Activated effector memory CD4-positive, alpha-beta T cell treated with anti-CD3 and anti-CD28 coated beads, Interleukin-2, amount 50 U/mL, for 16 hours (primary cell): ENCODE results near the gene SYT1.

Experiments
- DNase-seq: peaks from one replicate; pipeline ENCODE4 v3.0.0-alpha.2; 2020

The SYT1 gene

DNA sequence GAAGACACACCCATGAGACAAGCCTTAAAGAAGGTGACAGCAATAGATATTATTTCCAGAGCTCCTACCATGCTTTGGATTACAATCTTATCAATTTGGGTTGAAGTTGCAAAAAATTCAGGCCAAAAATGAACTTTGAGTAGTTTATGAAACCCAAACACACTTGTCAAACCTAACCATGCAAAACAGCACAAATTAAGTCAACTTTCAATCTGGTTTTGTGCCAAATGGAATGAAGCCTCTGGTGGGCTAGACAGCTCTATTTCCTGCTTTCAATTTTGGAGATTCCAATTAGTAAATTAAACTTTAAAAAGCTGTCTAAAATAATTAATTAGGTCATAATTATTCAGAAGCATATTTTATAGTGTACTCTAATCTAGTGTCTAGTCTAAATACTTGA, 203.4 kb downstream of the SYT1 start:
- DNase-seq: no peak

GRCh38 chr12:79069009-79069408, 204.4 kb downstream of the SYT1 start:
- no peak for DNase-seq

DNA sequence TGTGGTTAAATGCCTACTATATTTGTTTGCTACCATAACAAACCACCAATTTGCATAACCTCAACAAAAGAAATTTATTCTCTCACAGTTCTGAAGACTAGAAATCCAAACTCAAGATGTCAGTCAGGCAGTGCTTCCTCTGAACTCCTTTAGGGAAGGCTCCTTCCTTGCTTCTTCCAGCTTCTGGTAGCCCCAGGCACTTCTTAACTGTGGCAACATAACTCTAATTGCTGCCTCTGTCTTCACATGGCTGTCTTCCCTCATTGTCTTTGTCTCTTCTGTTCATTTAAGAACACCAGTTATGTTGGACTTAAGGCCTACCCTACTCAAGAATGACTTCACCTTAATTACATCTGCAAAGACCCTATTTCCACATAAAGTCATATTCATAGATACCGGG, 206.9 kb downstream of the SYT1 start:
- DNase-seq: no peak

DNA sequence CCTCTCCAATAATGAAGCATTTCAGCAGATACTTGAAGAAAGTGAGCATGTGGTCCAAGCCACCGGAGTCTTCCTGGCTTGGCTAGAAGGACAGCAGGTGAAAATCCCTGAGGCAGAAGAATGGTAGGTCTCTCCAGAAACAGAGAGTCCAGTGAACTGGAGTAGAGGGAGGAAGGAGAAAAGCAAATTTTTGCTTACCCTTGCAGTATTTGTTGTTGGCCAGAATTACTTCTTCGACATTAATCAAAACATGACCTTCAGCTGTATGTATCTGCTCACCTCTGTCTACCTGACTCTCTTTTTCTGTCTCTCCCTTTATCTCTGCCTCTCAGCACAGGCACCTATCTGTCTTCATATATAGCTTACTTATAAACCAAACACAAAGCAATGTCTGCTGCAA, 208.9 kb downstream of the SYT1 start:
- no peak for DNase-seq

GRCh38 chr12:79082595-79082994, 218.0 kb downstream of the SYT1 start:
- no peak for DNase-seq

GRCh38 chr12:79083181-79083580, 218.6 kb downstream of the SYT1 start:
- DNase-seq: no peak

GRCh38 chr12:79085106-79085682, 220.6 kb downstream of the SYT1 start:
- DNase-seq: no peak

GRCh38 chr12:79086541-79087296, 222.1 kb downstream of the SYT1 start:
- no peak for DNase-seq

GRCh38 chr12:79098530-79098929, 234.0 kb downstream of the SYT1 start:
- no peak for DNase-seq

- no peak for DNase-seq
These were observed 244.4 kb downstream of the SYT1 start for GRCh38 chr12:79108962-79109361.

DNA sequence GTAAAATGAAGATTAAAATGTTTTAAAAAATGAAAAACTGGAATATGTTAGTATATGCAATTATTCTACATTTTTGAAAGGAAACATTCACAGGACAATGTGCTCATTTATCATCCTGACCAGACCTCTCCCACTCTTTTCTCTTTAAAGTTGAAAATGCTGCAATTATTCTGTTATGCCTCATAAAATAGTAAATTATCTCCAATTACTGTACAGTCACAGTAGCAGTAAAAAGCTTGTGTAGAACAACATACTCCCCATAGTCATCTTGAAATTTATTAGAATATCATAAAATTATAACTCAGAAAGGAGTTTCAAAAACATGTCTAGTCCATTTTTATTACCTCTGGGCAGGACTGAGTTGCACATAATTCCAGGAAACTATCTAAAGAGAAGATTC, 250.3 kb downstream of the SYT1 start:
- no peak for DNase-seq

DNA sequence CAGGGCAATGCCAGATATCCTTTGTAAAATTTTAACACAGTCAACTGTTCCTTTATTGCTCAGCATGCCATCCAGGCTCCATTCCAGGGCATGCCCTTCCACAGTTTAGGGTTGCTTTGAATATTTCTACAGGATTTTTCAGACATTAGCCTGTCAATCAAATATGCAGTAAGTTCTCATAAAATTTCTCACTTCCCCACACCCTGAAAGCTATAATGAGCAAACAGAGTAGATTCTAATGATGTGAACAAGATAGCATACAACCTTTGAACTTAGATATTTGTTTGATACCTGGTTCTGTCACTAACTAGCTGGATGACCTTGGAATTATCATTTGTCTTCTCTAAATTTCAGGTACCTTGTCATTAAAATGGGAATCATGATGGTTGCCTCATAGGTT, 251.2 kb downstream of the SYT1 start:
- no peak for DNase-seq

DNA sequence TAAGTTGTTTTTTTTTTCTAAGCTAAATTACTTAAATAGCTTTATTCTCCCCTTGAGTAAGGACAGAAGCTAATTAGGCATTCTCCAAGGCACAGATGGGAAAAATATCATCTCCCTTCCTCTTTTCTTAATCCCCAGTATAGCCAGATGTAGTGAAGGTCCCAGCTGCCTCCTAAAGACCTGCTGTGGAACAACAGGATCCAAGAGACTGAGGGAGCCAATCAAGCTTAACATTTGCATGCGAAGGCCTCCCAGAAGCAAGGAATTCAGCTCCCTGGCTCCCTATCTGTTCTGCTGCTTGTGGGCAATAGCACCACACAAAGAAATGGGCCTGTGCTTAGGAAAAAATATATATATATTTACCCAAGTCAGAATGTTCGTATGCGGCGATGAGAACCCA, 255.2 kb downstream of the SYT1 start:
- no peak for DNase-seq

DNA sequence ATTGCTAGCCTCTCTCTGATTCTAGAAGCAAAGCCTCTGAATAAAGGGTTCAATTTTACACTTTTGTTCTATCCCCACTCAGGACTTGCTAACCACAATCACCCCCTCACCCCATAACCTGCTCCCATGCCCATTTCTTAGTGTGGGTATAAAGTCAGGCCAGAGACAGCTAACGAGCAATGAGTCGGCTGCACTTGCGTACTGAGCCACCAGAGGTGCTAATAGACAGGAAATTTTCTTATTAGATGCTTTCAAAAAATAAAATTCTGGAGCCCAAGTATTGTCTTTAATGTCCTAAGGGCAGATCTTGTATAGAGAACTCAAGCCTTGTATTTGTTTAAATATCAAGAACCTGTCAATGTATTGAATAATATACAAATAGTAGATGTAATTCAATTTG, 256.9 kb downstream of the SYT1 start:
- no peak for DNase-seq

DNA sequence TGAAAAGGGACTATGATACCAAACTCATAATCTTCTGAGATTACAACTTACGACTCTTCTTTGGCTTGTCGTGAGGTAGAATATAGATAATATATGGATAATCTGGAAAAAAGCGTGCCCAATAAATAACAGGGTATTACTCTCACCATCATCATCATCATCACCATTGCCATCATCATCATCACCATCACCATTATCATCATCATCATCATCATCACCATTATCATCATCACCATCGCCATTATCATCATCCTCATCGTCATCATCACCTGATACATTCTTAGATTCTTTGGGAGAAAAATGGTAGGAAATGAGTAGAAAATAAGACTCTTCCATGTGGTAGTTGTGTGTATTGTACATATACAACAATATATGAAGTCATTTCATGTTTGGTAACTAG, 259.8 kb downstream of the SYT1 start:
- DNase-seq: no peak

DNA sequence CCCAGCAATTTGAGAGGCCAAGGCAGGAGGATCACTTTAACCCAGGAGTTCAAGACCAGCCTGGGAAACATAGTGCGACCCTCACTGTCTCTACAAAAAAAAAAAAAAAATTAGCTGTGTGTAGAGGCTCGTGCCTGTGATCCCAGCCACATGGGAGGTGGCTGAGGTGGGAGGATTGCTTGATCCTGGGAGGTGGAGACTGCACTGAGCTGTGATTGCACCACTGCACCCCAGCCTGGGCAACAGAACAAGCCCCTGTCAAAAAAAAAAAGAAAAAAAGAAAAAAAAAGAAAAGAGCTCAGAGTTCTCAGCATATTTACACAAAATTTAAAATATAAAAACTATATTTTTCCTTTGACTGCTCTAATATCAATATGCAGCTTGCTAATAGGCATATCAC, 260.8 kb downstream of the SYT1 start:
- no peak for DNase-seq

DNA sequence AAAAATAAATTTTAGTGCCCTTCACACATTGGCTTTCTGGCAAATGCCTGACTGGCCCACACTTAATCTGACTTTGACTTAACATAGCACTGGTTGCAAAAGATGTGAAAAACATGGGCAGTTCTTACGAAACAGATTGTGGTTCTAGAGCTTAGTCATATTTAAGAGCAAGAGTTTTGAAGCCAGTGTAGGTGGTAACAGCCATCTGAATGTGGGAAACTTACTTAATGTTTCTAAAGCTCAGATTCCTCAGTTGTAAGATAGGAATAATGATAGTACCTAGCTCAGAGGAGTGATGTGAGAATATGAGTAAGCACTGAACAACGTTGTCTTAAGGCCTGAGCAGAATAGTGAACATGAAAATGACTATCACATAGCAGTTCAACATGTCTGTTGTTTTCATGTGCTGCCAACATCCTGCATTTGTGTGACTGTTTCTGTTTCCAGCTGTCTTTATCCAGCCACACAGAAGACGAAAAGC, 262.7 kb downstream of the SYT1 start:
- no peak for DNase-seq

DNA sequence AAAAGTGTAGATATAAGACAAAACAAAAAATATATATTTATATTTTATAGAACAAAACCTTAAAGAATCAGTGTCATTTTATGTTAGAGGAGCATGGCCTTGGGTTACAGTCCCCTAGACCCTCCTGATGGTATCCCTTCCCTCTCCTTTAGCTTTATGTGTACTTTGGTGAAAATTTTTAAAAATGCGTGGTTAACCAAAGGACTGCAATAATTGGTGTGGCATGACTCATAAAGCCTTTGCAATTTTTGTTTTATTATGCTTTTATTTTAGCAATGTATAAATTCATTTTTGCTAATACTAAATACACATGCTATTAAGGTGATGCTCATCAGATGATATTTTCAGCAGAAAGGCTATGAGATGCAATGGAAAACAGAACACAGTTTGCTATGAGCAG, 264.4 kb downstream of the SYT1 start:
- no peak for DNase-seq

DNA sequence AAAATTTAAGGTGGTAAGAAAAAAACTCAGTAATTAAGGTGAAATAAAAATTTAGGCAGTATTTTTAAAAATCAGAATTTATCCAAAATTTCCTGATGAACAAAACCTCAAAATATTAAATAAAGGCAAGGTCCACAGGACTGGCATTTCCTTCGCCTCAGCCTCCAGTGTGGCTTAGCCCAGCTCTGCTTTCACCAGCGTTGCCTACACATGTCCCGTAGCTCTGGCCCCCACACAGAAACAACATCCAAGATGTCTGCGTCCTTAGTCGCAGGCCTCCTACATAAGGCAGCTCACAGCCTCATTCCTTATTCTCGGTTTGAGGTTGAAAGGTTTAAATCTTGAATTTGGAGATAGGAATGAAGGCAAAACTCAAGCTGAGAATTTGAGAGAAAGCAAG, 274.3 kb downstream of the SYT1 start:
- no peak for DNase-seq

GRCh38 chr12:79140711-79141110, 276.1 kb downstream of the SYT1 start:
- DNase-seq: no peak

GRCh38 chr12:79141776-79142175, 277.2 kb downstream of the SYT1 start:
- no peak for DNase-seq

GRCh38 chr12:79143803-79144202, 279.2 kb downstream of the SYT1 start:
- DNase-seq: no peak

- no peak for DNase-seq
These were observed 287.4 kb downstream of the SYT1 start for GRCh38 chr12:79151956-79152355.

DNA sequence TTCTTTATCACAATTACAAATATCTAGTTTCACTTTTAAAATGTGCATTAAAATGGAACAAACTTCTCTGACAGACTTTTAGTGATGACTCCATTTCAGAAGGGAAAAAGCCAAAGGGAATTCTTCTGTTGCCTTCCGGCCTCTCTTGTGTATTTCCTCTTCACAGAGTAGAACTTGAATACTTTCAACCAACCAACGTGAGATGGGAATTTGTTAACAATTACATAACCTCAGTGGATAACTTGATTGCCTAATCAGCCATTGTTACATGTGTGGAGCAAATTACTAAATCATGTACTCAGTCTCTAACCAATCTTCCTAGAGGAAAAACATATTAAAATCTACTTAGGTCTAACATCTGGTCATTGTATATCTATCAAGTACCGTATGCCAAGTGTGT, 291.1 kb downstream of the SYT1 start:
- no peak for DNase-seq
